Fibroblast of skin of back (primary cell): Measurements from ENCODE around the gene GAGE12J.
"Not testable (repeated sequence)": the region's sequence is repeated elsewhere in the genome, so short reads cannot be mapped to it uniquely, and the experiment has no call there.

ENCODE experiments used
- DNase-seq: peaks from one replicate; pipeline ENCODE4 v3.0.0-alpha.2; 2013

GAGE12J gene

DNA sequence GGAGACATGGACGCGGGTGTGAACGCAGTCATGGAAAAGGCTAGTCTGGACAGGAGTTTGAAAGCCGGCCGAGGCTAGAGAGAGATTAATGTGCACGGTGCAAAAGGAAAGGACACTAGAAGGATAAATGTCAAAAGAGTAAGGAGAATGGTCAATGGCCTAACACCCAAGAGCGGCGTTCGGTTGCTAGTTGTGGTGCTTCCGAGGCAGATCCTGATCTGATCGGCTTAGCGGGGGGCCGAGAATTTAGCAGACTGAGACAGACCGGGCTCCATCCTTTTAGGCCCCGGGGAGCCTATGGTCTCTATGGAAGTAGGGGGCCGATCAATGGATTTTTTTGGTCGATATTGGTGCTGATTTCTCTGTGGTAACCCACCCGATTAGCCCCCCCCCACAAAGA, 11.5 kb upstream of the GAGE12J start:
- DNase-seq, result no peak

DNA sequence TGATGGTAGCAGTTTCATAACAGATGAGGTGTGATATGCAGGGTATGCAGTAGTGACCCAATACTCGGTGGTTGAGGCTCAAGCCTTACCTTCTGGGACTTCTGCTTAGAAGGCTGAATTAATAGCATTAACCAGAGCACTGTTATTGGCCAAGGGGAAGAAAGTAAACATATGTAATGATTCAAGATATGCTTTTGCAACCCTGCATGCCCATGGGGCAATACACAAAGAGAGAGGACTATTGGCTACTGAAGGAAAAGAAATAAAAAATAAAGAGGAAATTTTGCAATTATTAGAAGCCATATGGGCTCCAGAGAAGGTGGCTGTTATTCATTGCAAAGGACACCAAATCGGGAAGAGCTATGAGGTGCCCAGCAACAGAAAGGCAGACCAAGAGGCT, 9.7 kb upstream of the GAGE12J start:
- DNase-seq, result no peak

DNA sequence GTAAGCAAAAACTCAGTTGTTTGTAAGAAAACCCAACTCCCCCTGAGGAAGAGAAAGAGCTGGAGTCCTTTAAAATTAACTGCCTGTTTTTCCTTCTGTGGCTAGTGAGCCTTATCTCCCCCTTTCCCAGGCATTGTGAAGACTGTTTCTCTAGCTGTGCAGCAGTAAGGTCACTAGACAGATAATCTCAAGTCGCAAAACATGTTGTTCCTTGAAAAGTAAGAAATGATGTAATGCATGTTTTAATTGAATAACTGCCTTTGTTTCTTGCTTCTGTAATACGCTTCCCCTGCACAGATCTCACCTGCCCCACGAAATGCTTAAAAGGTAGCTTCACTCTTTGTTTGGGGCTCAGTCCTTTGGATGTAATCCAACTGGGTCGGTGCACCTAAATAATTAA, 5.8 kb upstream of the GAGE12J start:
- DNase-seq, result no peak

DNA sequence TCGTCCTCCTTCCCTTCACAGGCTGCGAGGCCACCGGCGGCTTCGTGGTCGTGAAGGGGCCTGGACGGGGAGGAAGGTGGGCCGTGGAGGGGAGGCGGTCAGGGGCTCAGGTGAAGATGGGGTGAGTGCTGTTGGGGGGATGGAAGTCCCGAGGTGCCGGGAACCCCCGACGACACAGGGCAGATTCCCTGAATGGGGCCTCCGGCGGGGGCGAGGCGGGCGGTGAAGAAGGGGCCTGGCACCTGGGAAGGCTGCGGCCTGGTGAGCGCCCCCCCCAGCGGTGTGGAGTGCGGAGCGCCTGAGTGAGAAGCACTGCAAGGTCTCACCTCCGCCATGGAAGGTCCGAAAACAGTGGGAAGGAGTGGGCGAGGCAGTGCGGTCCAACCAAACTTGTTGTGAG, 429 bp downstream of the GAGE12J start:
- not testable (repeated sequence) for DNase-seq

DNA sequence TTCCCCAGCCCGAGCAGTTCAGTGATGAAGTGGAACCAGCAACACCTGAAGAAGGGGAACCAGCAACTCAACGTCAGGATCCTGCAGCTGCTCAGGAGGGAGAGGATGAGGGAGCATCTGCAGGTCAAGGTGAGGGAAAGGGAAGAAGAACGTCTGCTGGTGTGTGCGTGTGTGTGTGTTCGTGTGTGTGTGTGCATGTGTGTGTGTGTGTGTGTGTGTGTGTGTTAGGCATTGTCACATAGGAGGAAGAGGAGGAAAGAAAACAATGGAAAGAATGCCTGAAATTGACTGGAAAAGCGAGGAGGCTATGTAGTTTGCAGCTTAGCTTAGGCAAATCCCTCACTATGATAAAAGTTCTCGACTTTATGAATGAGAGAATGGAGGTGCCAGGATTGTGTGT, 1.9 kb downstream of the GAGE12J start:
- not testable (repeated sequence) for DNase-seq

DNA sequence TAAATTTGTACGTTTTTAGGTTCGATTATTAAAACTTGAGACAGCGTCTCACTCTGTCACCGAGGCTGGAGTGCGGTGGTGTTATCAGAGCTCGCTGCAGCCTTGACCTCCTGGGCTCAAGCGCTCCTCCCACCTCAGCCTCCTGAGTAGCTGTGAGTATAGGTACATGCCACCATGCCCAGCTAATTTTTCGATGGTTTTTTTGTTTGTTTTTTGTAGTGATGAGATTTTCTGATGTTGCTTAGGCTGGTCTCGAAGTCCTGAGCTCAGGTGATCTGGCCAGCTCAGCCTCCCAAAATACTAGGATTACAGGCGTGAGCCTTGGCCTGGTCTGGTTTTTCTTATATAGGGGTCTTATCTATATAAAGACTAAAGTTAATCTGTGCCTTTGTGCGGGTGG, 8.6 kb downstream of the GAGE12J start:
- not testable (repeated sequence) for DNase-seq

DNA sequence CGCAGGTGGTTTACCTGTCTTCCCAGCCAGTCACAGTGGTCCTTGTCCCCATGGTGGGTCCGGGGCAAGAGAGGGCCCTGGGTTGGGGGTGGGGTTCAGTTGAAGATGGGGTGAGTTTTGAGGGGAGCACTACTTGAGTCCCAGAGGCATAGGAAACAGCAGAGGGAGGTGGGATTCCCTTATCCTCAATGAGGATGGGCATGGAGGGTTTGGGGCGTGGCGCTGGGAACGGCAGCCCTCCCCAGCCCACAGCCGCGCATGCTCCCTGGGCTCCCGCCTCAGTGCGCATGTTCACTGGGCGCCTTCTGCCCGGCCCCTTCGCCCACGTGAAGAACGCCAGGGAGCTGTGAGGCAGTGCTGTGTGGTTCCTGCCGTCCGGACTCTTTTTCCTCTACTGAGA, 9.4 kb downstream of the GAGE12J start, which contains the start of gene GAGE13:
GAGE13 (plus strand) TSS at position 301 of the 400 bp plus-strand sequence. CDS start 1,156 bp downstream, outside the sequence.
- DNase-seq, result not testable (repeated sequence)

DNA sequence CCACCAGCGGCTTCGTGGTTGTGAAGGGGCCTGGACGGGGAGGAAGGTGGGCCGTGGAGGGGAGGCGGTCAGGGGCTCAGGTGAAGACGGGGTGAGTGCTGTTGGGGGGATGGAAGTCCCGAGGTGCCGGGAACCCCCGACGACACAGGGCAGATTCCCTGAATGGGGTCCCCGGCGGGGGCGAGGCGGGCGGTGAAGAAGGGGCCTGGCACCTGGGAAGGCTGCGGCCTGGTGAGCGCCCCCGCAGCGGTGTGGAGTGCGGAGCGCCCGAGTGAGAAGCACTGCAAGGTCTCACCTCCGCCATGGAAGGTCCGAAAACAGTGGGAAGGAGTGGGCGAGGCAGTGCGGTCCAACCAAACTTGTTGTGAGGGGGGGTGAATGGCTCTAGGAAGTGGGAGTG, 10.0 kb downstream of the GAGE12J start:
- DNase-seq, result not testable (repeated sequence)

DNA sequence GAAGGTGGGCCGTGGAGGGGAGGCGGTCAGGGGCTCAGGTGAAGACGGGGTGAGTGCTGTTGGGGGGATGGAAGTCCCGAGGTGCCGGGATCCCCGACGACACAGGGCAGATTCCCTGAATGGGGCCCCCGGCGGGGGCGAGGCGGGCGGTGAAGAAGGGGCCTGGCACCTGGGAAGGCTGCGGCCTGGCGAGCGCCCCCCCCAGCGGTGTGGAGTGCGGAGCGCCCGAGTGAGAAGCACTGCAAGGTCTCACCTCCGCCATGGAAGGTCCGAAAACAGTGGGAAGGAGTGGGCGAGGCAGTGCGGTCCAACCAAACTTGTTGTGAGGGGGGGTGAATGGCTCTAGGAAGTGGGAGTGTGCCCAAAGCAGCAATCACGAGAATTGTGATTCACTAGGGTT, 19.6 kb downstream of the GAGE12J start:
- DNase-seq, result not testable (repeated sequence)

DNA sequence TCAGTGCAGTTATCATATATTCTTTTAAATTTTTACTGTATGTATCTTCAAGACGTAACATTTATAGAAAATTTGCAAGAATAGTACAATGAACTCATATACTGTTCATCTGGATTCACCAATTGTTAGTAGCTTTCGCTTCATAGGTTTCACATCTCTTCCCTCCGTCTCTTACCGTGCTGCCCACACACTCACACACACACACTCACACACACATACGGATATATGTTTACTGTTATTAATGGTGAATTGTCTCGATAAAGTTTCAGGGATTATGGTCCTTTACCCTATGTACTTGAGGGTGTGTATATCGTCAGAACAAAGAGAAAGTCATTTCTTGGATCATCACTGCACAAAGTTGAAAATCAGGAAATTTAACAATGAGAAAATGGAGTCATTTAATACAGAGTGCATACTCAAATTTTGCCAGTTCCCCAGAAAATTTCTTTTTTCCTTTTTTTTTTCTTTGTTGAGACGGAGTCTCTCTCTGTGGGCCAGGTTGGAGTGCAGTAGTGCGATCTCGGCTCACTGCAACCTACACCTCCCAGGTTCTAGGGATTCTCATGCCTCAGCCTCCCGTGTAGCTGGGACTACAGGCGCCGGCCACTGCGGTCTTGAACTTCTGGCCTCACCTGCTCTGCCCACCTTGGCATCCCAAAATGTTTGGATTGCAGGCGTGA, 22.8 kb downstream of the GAGE12J start:
- not testable (repeated sequence) for DNase-seq

DNA sequence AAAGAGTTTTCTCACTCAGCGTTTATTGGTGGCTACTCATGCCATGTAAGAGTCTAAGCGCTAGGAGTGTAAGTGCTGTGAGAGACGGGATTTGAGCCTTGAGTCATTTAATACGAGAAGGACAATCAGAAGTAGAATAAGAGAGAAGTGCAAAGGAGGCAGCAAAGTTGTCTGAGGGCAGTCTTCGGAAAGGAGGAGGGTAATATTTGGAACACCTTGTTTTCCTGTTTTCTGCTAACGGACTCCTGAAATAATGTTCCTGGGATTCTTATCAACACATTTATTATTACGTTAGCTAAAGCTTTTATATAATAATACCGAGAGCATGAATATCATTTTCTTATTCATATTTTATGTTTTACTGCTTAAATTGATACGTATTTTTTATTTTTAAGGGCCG, 23.6 kb downstream of the GAGE12J start:
- DNase-seq, result not testable (repeated sequence)

DNA sequence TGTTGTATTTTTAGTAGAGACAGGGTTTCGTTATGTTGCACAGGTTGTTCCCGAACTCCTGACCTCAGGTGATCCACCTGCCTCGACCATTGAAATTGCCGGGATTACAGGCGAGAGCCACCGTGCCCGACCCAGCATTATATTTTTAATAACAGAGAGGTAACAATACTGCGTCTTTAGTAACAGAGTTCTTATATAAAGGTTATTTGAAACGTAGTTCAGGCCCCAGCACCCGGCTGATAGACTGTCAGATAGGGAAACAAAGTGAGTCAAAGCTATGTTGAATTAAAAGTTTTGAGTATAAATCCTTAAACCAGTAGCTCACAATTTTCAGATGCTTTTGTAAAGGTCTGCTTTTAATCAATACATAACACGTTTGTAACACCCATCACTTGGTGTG, 24.3 kb downstream of the GAGE12J start:
- DNase-seq, result not testable (repeated sequence)
